Fibroblast of skin of back (primary cell): Measurements from ENCODE around the gene SLC39A5.
"Not testable (repeated sequence)": the region's sequence is repeated elsewhere in the genome, so short reads cannot be mapped to it uniquely, and the experiment has no call there.

Experiments used
- DNase-seq: peaks from one replicate; pipeline ENCODE4 v3.0.0-alpha.2; 2013

SLC39A5 gene

DNA sequence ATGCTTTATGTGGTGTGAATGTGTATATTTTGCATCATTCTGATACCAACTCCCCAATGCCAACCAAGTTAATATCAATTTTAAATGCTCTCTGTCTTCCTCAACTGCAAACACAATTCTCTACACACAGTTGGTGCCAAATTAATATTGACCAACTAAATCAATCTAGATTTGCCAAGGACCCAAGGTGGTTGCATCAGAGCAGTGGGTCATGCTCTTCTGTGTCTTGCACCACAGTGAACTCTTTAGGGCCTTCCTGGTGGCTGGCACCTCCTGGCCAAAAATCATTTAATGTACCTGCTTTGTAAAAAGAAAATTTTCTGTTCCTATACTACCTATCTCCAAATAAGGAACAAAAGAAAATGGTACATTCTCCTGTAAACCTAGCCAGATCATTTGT lies 51.0 kb downstream of the SLC39A5 start:
- DNase-seq: no peak

DNA sequence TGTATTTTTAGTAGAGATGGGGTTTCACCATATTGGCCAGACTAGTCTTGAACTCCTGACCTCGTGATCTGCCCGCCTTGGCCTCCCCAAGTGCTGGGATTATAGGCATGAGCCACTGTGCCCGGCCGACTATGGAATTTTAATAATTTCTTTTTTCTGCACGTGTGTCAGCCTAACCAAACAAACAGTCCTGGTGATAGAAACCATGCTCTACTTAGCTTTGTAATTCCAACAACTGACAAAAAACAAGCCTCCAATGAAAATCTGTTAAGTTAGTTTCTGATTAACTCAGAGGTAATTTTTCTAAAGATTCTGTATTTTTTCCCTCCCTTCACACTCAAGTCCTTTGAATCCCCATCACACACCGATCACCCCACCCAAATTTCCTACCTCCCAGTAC lies 52.2 kb downstream of the SLC39A5 start:
- no peak for DNase-seq

DNA sequence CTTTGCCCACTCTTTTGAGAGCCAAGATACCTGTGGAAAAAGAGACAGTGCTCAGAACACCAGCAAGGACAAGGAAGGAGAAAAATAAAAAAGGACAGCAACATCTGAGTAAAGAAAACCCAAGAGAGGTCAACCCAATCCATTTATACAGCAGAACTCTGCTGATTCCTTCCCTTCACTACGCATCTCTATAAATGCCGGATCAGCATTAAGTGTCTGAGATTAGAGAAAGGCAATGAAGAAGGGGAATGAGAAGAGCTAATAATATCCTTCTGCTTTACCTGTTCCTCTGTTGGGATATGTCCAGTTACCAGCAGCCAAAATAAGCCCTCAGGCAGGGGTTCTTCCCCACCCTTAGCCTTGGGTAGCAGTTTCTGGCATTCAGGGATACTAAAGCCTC lies 52.7 kb downstream of the SLC39A5 start:
- no peak for DNase-seq

DNA sequence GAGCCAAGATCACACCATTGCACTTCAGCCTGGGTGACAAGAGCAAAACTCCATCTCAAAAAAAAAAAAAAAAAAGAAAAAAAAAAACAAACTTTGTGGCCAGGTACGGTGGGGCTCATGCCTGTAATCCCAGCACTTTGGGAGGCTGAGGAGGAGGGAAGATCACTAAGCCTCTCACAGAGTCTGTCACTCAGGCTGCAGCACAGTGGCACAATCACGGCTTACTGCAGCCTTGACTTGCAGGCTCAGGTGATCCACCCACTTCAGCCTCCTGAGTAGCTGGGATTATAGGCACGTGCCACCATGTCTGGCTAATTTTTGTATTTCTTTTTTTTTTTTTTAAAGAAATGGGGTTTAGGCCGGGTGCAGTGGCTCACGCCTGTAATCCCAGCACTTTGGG lies 54.4 kb downstream of the SLC39A5 start:
- DNase-seq: not testable (repeated sequence)

DNA sequence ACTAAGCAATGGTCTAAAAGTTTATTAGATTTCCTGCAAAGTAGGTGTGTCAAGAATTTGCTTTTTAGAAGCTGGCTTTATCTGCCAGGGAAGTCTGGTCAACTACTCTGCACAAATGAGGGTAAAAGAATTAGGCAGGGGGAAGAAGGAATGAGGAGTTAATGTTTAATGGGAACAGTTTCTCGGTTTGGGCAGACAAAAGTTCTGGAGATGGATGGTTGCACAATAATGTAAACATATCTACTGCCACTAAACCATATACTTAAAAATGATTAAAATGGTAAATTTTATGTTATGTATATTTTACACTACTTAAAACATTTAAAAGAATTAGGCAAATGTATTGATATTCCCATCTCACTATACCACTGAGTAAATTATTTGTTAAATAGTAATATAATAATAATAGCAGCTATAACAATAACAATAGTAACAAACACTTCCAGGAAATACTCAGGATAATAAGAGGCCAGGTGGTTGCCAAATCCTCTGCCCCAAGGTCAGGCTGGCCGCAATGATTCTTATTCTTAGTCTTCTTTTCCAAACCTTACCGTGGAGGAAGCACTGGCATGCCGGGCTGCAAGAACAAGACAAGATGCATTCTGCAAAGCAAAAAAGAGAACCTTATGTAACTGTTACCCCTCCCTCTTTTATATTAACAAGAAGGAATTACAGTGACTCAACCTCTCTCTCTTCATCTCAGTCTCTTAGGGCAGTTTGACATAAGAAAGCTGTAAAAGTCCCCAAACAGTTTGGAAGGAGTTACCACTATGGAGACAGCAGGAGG lies 56.4 kb downstream of the SLC39A5 start:
- DNase-seq: no peak
